Smooth muscle cell of the brain vasculature (primary cell): Measurements from ENCODE around the gene AFF1.
"Not testable (repeated sequence)": the region's sequence is repeated elsewhere in the genome, so short reads cannot be mapped to it uniquely, and the experiment has no call there.

ENCODE experiments used
- DNase-seq: peaks from one replicate; pipeline ENCODE4 v3.0.0-alpha.2; 2012; ENCODE audit warnings: low read depth, low spot score

Gene AFF1

DNA sequence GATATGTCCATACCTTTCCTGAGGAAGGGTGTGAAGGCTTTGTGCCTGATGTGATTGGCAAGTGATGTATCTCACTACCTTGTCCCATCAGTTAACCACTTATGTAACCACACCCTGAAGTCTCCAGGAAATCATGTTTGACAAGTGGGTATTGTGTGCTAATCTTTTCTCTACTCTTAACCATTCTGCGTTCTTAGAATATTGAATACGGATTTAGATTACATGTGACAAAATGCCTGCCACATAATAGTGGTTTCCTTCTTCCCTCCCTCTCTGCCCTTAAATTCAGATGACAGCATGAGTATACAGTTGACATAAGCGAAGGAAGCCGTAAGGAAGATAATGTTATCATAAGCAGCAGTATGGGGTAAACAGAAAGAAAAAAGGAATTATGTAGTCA is 177.3 kb downstream of the AFF1 start:
- no peak for DNase-seq

DNA sequence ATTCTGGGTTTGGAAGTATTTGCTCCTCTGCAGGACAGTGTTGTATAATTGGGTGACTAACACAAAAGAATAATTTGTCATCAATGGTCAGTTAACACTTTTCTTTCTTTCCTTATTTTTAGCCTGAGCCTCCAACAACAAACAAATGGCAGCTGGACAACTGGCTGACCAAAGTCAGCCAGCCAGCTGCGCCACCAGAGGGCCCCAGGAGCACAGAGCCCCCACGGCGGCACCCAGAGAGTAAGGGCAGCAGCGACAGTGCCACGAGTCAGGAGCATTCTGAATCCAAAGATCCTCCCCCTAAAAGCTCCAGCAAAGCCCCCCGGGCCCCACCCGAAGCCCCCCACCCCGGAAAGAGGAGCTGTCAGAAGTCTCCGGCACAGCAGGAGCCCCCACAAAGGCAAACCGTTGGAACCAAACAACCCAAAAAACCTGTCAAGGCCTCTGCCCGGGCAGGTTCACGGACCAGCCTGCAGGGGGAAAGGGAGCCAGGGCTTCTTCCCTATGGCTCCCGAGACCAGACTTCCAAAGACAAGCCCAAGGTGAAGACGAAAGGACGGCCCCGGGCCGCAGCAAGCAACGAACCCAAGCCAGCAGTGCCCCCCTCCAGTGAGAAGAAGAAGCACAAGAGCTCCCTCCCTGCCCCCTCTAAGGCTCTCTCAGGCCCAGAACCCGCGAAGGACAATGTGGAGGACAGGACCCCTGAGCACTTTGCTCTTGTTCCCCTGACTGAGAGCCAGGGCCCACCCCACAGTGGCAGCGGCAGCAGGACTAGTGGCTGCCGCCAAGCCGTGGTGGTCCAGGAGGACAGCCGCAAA is 179.6 kb downstream of the AFF1 start:
- no peak for DNase-seq

DNA sequence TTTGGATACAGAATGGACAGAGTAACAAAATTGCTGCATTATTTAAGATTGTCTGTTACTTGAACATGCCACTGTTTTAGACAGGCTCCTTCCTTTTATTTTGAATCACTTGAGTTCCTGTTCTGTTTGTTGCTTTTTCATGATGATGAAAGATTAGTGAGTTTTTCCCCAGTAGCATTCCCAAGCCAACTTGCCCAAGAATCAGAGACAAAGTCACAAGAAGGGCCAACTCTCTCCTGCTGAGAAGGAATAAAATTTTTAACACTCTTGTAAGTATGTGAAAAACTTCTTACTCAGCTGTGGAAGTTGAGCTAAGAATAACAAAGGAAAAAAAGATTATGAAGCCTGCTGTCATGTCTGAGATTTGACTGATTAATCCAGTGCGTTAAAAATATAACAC is 181.4 kb downstream of the AFF1 start:
- DNase-seq: no peak

- DNase-seq: no peak
Measured at GRCh38 chr4:87117051-87117731, 182.4 kb downstream of the AFF1 start.

- no peak for DNase-seq
Measured at GRCh38 chr4:87117732-87118075, 182.9 kb downstream of the AFF1 start.

DNA sequence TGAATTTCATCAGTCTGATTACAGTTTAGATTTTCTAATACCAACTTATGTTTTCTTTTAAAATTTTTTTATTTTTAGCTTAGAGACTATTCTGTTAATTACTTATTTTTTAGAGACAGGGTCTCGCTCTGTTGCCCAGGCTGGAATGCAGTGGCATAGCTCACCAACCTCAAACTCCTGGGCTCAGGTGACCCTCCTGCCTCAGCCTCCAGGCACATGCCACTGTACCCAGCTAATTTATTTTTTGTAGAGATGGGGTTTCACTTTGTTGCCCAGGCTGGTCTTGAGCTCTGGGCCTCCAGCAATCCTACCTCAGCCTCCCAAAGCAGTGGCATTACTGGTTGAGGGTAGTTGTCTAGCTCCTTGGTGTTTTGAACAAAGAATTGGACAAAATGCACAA is 183.6 kb downstream of the AFF1 start:
- no peak for DNase-seq

DNA sequence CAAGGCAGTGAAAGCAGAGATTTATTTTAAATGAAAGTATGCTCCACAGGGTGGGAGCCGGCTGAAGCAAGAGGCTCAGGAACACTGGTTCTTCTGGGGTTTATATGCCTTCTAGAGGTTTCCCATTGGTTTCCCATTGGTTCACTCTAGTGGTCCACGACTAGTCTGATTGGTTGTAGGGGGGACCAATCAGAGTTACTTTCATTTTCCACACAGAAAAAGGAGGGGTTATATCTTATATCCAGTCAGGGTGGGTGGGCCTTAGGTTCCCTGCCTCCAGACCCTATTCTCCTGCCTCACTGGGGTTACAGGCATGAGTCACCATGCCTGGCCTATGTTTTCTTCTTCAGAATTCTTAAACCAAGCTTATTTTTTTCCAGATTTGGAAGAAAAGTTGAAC is 184.0 kb downstream of the AFF1 start:
- peak; percentile 60 for DNase-seq

DNA sequence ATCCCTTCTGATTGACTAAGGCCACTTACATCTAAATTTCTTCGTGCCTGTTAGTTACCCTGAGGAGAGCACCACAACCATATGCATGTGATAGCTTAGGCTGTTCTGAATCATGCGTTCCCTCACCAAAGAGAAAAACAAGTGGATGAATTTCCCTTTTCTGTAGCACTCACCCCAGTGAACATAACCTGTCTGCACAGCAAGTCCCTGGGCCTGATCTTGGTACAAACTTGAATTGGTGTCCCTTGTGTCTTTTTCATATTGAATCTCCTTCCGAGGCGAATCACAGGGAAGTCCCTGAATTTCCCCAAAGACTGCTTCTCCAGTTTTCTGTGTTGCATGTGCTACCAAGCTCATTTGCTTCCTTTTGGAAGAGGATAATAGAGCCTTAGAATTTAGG is 185.2 kb downstream of the AFF1 start:
- no peak for DNase-seq

DNA sequence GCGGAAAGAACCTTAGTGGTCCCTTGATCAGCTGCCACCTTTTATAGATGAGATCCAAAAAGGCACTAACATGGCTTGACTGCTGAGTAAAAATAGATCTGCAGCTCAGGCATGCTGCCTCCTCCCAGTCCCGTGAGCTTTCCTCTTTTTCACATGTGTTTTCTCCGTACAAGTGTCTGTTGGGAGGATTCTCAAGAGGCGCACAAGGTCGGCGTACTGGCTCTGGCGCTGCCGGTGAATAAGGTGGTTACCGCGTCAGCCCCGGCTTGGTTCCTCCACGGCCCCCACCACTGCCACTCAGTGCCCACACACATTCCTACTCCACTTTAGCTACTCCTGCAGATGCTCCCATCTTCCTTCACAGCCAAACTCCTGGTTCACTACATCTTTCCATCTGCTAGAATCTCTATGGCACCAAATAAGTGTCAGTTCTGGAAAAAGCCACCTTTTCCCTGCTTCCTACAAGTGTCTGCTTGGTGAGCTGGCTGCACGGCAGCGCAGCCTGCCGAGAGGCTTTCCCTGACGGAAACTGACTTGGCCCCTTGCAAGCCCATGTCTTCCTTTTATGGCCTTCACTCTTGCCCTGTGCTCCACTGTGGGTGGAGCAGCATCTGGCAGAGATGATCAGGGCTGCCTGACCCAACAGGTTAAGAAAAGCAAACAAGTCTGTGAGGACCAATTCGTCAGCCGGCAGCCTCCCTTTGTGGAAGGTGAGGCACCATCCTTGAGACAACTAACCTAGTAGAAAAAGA is 185.8 kb downstream of the AFF1 start:
- DNase-seq: peak; percentile 72

DNA sequence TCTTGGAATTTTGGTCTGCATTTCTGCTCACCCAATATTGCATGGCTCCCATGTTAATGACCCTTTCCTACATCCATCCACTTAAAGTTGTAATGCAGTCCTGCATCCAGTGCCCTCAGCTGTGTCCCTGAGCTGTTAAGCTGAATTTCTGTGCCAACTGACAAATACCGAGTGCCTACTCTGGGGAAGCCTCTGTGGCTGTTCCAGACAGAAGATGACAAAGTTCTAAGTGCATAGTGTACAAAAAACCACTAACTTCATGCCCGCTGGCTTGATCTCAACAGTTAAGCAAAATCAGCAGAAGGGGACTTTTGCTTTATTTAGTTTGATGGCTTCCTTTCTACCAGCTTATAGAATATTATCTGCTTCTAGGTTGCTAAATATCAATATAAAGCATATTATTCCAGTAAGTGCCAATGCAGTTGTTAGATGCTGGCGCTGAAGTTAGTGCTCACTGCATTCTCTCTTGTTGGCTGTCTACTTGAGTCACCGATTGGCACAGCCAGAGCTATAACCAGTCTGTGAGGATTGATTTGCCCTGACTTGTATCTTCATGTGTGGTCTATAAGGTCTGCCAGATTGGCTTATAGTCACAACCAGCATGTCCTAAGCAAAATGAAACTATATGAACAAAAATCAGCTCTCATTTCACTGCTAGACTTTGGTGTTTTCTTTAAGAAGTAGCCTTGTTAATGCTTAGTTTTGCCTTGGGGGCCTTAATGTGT is 186.7 kb downstream of the AFF1 start:
- DNase-seq: no peak

- DNase-seq: no peak
Measured at GRCh38 chr4:87122252-87122651, 187.4 kb downstream of the AFF1 start.

GRCh38 chr4:87126056-87126455 is 191.2 kb downstream of the AFF1 start:
- DNase-seq: no peak

- DNase-seq: no peak
Measured at GRCh38 chr4:87128006-87128705, 193.3 kb downstream of the AFF1 start.

GRCh38 chr4:87129681-87130080 is 194.9 kb downstream of the AFF1 start:
- no peak for DNase-seq

- no peak for DNase-seq
Measured at GRCh38 chr4:87130985-87131703, 196.3 kb downstream of the AFF1 start.

GRCh38 chr4:87132035-87132434 is 197.2 kb downstream of the AFF1 start:
- DNase-seq: no peak

DNA sequence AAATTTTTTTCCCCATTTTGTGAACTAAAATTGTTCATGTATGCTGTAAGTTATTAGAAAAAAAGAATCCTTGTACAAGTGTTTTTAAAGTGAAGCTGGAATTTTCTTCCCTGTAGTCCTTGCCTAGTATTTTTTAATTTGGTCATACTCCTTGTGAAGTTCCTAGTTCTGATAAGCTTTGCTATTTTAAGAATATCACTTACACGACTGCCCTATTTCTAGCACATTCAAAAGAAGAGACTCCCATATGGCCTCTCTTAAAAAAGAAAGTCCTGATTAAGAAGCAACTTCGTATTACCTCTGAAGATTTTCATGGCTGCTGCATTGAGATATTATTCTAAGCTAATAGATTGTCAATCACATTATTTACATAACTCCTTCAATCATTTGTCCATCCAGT is 198.4 kb downstream of the AFF1 start:
- DNase-seq: no peak

DNA sequence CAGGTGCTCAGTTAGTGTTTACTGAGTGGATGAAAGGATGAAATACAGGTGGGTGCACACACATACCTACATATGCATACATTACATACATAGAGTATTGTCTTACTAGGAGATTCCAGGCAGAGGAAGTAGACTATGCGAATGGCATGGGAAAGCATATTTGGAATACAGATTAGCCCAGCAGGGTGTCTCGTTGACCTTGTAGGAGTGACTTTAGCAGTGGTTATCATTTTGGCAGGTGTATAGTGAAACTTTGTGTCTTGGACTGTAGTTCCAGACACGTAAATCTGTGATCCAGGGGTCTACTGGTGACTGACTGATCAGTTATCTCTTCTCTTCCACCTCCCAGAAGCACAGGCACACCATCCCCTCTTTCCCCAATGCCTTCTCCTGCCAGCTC is 199.3 kb downstream of the AFF1 start:
- no peak for DNase-seq

DNA sequence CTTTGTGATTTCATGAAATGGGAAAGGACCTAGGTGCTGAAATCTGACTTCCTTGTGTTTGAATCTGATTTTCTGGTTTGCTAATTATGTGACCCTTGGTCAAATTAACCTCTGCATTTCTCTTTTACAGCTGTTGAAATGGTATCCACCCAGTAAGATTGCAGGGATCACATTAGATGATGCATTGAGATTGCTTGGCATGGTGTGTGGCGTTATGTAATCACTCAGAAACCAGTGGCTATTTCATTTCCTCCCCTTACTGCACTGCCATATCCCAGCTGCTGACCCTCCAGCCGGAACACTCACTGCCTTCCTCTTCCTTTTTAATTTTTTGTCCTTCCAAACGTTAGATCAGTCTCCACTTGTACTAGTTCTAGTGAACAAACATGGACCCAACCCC is 206.6 kb downstream of the AFF1 start:
- DNase-seq: no peak

GRCh38 chr4:87144356-87144755 is 209.5 kb downstream of the AFF1 start:
- no peak for DNase-seq

GRCh38 chr4:87145934-87146333 is 211.1 kb downstream of the AFF1 start:
- DNase-seq: not testable (repeated sequence)
